Heart left ventricle (tissue), 16 donors: Measurements from ENCODE around the gene MCL1. TPM values are rescaled to one million over a fixed set of nuclear protein-coding genes. Genes with fewer than 3 reads are reported as not detected.

ENCODE experiments used
- ATAC-seq, 4 donors: fragments of 200-7000 bp; cut with Tn5 transposase; one replicate each; pipeline ENCODE4 v1.9.1; 2020 to 2022; ENCODE audit warnings: moderate library complexity in 4 of 4, mild to moderate bottlenecking in 3 of 4, moderate number of reproducible peaks in 1 of 4
- DNase-seq, 5 donors: peaks; one replicate each; pipeline ENCODE4 v3.0.0-alpha.2; 2020
- H3K27ac ChIP-seq, 12 donors: fragments of 200-600 bp; sonication (generic) in 4 of 12; one replicate each; pipeline versions ENCODE4 v1.5.0 to v1.8.0; 2016 to 2022; ENCODE audit warnings: mild to moderate bottlenecking in 2 of 12
- H3K27me3 ChIP-seq, 9 donors: fragments of 200-600 bp; sonication (generic) in 2 of 9; one replicate each; pipeline versions ENCODE4 v1.5.1 to v1.8.0; 2016 to 2022; ENCODE audit warnings: mild to moderate bottlenecking in 3 of 9
- H3K36me3 ChIP-seq, 9 donors: fragments of 200-600 bp; sonication (generic) in 2 of 9; one replicate each; pipeline versions ENCODE4 v1.5.0 to v1.8.0; 2018 to 2022; ENCODE audit warnings: mild to moderate bottlenecking in 2 of 9
- H3K4me1 ChIP-seq, 12 donors: fragments of 200-600 bp; sonication (generic) in 4 of 12; one replicate each; pipeline versions ENCODE4 v1.5.0 to v1.8.0; 2016 to 2022; ENCODE audit warnings: mild to moderate bottlenecking in 3 of 12
- H3K4me3 ChIP-seq, 12 donors: fragments of 200-600 bp; sonication (generic) in 4 of 12; one replicate each; pipeline versions ENCODE4 v1.5.0 to v1.8.0; 2017 to 2022; ENCODE audit warnings: mild to moderate bottlenecking in 9 of 12, moderate library complexity in 4 of 12
- H3K9me3 ChIP-seq, 12 donors: fragments of 200-600 bp; sonication (generic) in 4 of 12; one replicate each; pipeline versions ENCODE4 v1.5.0 to v1.8.0; 2016 to 2022; ENCODE audit warnings: mild to moderate bottlenecking in 1 of 12
- CTCF ChIP-seq, 12 donors: fragments of 200-600 bp; sonication (generic) in 4 of 12; IDR thresholded peaks; one replicate each; pipeline versions ENCODE4 v1.5.0 to v1.8.0; 2018 to 2022; ENCODE audit warnings: antibody characterized with exemption in 12 of 12, mild to moderate bottlenecking in 5 of 12
- POLR2A ChIP-seq, 2 donors: fragments of 450-650 bp; IDR thresholded peaks; one replicate each; pipeline ENCODE4 v1.6.1; 2017; ENCODE audit warnings: antibody characterized with exemption in 2 of 2, mild to moderate bottlenecking in 2 of 2, moderate library complexity in 2 of 2
- WGBS, 4 donors: extraction: QIAGEN DNeasy Blood & Tissue Kit in 2 of 4; methylation state at CpG; one replicate each; pipeline versions ENCODE4 v1.1.5 to v1.1.7; 2013 to 2018; 5-methylcytosine and 5-hydroxymethylcytosine counted together
- intact Hi-C, 10 donors: fragments of 100-400 bp; cut with DNase I; formaldehyde crosslinking; loops; one replicate each; pipeline versions ENCODE4 v1.11.1 to v1.14.2; 2022
- polyA plus RNA-seq, 2 donors: library from polyadenylated mRNA; stranded (reverse); fragments of 200-250 nt; gene quantifications; one replicate each; pipeline ENCODE4 v1.2.3, GENCODE V29; 2013
- total RNA-seq, 9 donors: library from RNA; depleted of rRNA in 2 of 9; stranded (reverse); fragments of >200 nt in 2 of 9; fragmentation: NEBNext Ultra II Directional in 3 of 9; extraction: Animal tissue kit (Norgen Biotek cat#: 25700) in 3 of 9; gene quantifications; one replicate each; pipeline versions ENCODE4 v1.1.0 to v1.2.4, GENCODE V29; 2016 to 2023
- donor health status: ischemic (EF 13 %, LVEDD 7.1; RV severe dilation, severe dysfunction).
- donor health status: healthy with polysubstance abuse.
- donor health status: DM: no; HTN: yes; CAD: no.
- donor health status: DM: no; HTN: no; CAD: no.
- donor health status: ischemic (EF 25% LVEDD 6.9; RV normal size, moderate dysfunction).
- donor health status: ischemic (EF 25% LVEDD 5.7; RV mildly dilated, moderate dysfunction).
- donor health status: healthy.
- donor health status: DM: yes; HTN: yes; CAD: no.
- donor health status: ischemic (EF 35%, LVEDD 5.7; RV mildly dilated, moderate dysfunction).
- donor health status: nonischemic (EF 11% LVEDD 7.7; RV severe dilation, severe dysfunction).
- donor health status: DM: yes; HTN: yes; CAD: no.
- donor health status: PGD.
- donor health status: ischemic (EF 29% LVEDD 5.4; RV normal size, mild dysfunction).
- donor health status: nonischemic (EF 23%, LVEDD 6.1; RV moderate dilation, normal function).

The MCL1 gene
- total and polyA plus RNA-seq, 11 donors: 57.1 to 180 (median 104) TPM

- H3K36me3 ChIP-seq: peaks cover 3 to 38% (median 25%) of the 10 kb centered on the region in 9 donors
- intact Hi-C loops: loop anchor here in 9 of 10 donors (1.0 to 5.0 kb wide), 9 partner anchors 19 to 117 kb away; partner anchors contain the start of genes ENSA (in 1 of the 9) and GOLPH3L (in 1 of the 9)
- no peaks in the 10 kb centered on the region for H3K27me3 ChIP-seq
- H3K9me3 ChIP-seq: no peaks in the 10 kb centered on the region
- WGBS, 4 donors: 71 to 72% (median 72%) methylated on average over 15 of the region's 15 CpGs
- H3K4me1 ChIP-seq: peaks cover 4 to 31% (median 17%) of the 10 kb centered on the region in 12 donors
- DNase-seq (peak in 1 of 5 donors; percentile 23), ATAC-seq (peak in 3 of 4 donors; percentile 0 to 8 (median 2))
- H3K27ac ChIP-seq: peak overlapping the region; percentile 99 to 100 (median 100)
- TF ChIP-seq CTCF (IDR thresholded peaks at IDR 0.05): no peak
- TF ChIP-seq POLR2A (IDR thresholded peaks at IDR 0.05): no peak
- H3K4me3 ChIP-seq: peak overlapping the region; percentile 18 to 99 (median 92)
Measured at GRCh38 chr1:150579945-150580642, 684 bp upstream of the MCL1 start.

- H3K4me1 ChIP-seq: peaks cover 10 to 47% (median 33%) of the 10 kb centered on the region in 12 donors
- peak overlapping the region; percentile 99 to 100 (median 100) for H3K27ac ChIP-seq
- DNase-seq (peak in 4 of 5 donors; percentile 71 to 82 (median 75)), ATAC-seq (peak; percentile 13 to 58 (median 52))
- H3K27me3 ChIP-seq: no peaks in the 10 kb centered on the region
- TF ChIP-seq CTCF (IDR thresholded peaks at IDR 0.05): no peak
- peak in 1 of 2 donors; percentile 45 for TF ChIP-seq POLR2A (IDR thresholded peaks at IDR 0.05)
- peak overlapping the region; percentile 80 to 99 (median 92) for H3K4me3 ChIP-seq
- 0 to 1% (median 0%) methylated on average over 34 to 50 of the region's 50 CpGs for WGBS, 4 donors
- intact Hi-C loops: loop anchor here (1.0 to 5.0 kb wide), 8 partner anchors 17 to 119 kb away; partner anchors contain the start of genes ENSA (in 1 of the 10) and GOLPH3L (in 1 of the 10)
- H3K36me3 ChIP-seq: peaks cover 4 to 54% (median 41%) of the 10 kb centered on the region in 9 donors
- H3K9me3 ChIP-seq: no peaks in the 10 kb centered on the region
Measured at GRCh38 chr1:150578272-150579109, 919 bp downstream of the MCL1 start.

- peak overlapping the region; percentile 99 to 100 (median 100) for H3K27ac ChIP-seq
- intact Hi-C loops: loop anchor here (1.0 to 5.0 kb wide), 9 partner anchors 15 to 120 kb away; partner anchors contain the start of genes ENSA (in 1 of the 10) and GOLPH3L (in 1 of the 10)
- WGBS, 4 donors: 1 to 2% (median 1%) methylated on average over 11 of the region's 11 CpGs
- ATAC-seq (no peak), DNase-seq (no peak)
- H3K4me3 ChIP-seq: peak overlapping the region; percentile 80 to 99 (median 92)
- H3K4me1 ChIP-seq: peaks cover 15 to 53% (median 41%) of the 10 kb centered on the region in 12 donors
- H3K9me3 ChIP-seq: no peaks in the 10 kb centered on the region
- H3K36me3 ChIP-seq: peaks cover 6 to 61% (median 49%) of the 10 kb centered on the region in 9 donors
- H3K27me3 ChIP-seq: no peaks in the 10 kb centered on the region
- TF ChIP-seq CTCF (IDR thresholded peaks at IDR 0.05): no peak
Measured at GRCh38 chr1:150577557-150578271, 1.7 kb downstream of the MCL1 start.
